Suppressor macrophage (primary cell): ENCODE measurements around the gene DNAJC28.
"Not testable (repeated sequence)": the region's sequence is repeated elsewhere in the genome, so short reads cannot be mapped to it uniquely, and the experiment has no call there.

Experiments
- DNase-seq, 4 experiments: peaks; one replicate each; pipeline ENCODE4 v3.0.0-alpha.2; 2020 to 2022
- total RNA-seq, 17 experiments: gene quantifications; one replicate each; lab custom pipeline; 2026; ENCODE audit warnings: mixed read lengths in 6 of 17, inconsistent platforms in 3 of 17; lab: John Stamatoyannopoulos, UW

Gene DNAJC28, protein sequence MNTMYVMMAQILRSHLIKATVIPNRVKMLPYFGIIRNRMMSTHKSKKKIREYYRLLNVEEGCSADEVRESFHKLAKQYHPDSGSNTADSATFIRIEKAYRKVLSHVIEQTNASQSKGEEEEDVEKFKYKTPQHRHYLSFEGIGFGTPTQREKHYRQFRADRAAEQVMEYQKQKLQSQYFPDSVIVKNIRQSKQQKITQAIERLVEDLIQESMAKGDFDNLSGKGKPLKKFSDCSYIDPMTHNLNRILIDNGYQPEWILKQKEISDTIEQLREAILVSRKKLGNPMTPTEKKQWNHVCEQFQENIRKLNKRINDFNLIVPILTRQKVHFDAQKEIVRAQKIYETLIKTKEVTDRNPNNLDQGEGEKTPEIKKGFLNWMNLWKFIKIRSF
- 0.38 to 2.8 (median 1.3) reads per million in 17 experiments for total RNA-seq

DNA sequence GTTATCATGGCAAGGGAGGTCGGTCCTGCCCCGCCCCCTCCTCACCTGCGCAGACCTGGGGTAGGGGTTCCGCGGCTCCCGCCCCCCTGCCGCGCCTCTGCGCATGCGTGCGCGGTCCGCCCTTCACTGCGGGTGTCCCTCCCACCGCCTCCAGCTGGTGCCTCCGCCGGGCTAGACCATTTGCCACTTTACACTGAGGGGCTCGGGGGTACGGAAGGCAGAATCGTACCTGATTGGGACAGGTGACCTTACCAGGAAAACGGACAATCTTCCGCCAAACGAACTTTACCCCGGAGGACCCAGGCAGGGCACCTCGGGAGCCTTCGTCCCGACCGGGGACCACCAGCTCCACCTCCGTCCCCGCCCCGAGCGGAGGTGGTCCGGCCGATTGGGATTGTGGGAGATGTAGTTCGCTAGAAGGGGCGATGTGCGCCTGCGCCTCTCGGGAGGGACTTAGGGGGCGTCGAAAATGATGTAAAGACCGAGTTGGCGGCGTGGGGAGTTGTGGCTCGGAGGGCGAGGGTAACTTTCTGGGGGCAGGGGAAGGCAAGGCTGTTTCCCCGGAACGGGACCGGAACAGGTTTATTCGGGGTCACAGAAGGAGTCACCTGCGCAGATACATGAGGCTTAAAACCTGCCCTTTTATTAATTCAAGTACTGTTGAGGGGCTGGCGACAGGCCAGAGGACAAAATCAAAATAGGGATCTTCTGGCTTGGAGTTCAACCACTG, at the start of gene DNAJC28:
Gene DNAJC28 (minus strand): TSS at position 344 of the 730 bp plus-strand sequence. CDS start 2,323 bp downstream, outside the sequence.
- peak; percentile 95 to 98 (median 98) for DNase-seq

DNA sequence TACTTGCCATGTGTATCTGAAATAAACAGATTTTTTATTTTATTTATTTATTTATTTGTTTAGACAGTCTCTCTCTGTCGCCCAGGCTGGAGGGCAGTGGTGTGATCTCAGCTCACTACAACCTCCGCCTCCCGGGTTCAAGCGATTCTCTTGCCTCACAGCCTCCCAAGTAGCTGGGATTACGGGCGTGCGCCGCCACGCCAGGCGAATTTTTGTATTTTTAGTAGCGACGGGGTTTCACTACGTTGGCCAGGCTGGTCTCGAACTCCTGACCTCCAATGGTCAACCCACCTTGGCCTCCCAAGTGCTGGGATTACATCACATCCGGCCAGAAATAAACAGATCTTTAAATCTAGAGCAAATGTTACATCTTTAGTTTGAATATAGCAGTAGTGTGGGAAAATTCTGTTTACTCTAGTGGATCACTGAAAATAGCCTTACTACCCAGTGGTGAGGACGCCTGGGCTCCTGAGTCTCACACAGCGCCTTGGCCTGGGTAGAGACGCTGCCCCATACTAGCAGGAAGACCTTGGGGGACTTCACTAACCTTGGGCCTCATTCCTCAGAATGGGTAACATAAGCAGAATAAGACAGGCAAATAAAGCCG, 49.7 kb upstream of the DNAJC28 start:
- DNase-seq: peak; percentile 14 to 31 (median 22)

DNA sequence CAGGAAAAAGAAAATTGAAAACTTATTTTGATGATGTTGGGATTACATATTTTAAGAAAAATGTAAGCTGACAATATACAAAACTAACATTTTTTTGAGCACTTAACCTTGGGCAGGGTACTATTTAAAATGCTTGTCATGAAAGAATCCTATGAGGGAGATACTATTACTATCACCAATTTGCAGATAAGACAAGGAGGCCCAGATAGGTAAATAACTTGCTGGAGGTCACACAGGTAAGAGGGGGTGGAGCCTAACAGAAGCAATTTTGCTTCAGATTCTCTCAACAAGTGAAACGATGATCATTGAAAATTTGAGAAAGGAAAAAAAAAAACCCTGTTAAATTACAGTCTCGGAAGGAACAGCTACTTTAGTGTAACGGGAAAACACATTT, 49.2 kb upstream of the DNAJC28 start:
- no peak for DNase-seq

DNA sequence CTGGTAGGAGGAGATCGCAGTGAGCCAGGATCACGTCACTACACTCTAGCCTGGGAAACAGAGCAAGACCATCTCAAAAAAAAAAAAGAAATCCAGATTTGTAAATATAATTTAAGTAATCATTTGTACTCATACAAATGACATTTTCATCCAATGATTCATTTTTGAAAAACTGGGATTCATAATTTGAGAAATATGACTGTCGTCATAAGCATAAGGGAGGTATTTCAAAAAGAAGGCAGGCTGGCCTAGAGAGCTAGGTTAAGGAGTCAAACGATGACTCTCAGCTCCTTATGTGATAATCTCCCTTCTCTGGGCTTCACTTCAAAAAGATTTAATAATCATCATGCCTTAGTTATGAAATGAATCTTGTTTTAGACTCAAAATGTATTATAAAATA, 48.1 kb upstream of the DNAJC28 start:
- DNase-seq: no peak

DNA sequence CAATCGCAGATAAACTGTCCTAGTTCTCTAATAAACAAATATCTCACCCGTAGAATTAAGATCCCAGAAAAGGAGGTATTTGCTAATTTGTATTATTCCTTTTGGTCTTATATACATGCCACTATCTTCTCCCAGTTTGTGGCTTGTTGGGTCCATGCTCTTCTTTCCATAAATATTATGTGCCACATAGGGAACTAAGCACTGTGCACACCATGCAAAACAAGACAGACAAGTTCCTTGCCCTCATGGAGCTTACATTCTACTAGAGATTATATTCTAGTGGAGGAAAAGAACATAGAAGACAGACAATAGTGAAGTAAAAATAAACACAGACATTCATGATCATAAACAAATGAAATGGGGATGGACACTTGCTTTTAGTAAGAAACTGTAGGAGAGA, 45.7 kb upstream of the DNAJC28 start:
- DNase-seq: no peak

DNA sequence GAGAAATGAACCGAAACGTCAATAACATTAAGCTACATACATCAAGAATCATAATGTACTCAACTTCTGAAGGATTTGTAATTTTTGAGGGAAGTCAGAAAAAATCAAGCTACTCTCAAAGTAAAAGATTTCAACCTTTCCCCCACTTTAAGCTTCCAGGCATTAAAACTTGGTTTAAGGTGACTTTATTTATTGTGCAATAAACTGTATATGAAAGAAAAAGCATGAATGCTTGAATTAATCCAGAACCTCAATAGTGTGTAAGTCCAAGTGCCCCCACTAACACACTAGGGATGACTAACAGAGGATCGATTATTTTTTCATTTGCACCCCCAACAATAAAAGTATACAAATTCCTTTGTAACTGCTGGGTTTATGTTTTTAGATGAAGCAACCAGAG, 39.5 kb upstream of the DNAJC28 start:
- no peak for DNase-seq

DNA sequence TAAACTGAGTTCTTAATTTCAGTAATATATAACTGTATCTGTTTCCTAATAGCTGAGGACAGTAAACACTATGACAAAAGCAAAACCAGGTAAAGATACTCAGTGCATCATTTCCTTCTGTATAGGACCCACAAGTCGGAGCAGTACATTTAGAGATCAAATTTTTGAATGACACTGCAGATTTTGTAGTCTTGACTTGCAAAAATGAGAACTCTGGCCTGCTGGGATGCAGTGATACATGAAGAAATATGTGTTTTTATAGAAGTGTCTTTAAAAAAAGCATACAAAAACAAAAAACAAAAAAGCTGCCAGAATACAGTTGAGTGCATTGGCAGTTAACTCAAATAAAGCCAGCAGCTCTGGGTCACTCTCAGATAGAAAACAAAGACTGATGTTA, 31.4 kb upstream of the DNAJC28 start:
- no peak for DNase-seq

DNA sequence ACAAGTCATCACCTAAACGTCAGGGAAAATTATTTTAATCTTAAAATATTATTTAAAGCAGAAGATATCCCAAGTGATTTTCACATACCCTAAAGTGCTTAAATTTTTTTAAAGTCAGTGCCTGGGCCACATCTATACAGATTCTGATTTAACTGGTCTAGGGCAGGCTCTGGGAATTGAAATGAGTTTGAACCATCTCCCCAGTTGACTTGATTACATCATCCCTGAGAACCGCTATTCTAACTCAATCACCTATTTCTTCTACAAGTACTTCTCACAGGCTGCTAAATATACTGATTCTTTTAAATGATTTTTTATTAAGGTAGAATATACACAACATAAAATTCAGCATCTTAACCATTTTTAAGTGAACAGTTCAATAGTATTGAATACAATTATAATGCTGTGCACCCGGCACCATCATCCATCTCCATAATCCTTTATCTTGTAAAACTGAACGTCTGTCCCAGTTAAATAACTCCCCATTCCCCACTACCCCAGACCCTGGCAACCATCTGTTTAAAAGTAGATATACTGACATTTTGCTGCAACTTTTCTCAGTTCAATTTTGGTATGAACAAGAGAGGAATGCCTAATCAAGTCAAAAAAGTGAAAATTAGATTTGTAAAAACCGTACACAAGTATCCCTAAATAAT, 30.9 kb upstream of the DNAJC28 start:
- DNase-seq: no peak

DNA sequence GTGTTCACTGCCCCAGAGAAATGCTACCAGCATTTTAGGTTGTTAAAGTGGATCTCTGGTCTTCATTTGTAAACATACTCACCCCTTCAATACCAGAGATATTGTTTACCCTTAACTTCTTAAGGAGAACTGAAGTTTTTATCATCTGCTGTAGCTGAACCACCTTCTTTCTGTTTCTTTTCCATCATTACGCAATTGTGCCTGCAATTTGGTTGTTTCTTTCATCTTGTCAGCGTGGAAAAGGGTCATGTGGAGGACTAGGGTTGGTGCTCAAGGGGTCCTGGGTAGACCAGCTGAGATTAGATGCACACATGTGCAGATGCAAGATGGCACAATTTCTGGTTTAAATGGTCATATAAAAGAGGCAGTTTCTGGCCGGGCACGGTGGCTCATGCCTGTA, 27.4 kb upstream of the DNAJC28 start:
- no peak for DNase-seq

DNA sequence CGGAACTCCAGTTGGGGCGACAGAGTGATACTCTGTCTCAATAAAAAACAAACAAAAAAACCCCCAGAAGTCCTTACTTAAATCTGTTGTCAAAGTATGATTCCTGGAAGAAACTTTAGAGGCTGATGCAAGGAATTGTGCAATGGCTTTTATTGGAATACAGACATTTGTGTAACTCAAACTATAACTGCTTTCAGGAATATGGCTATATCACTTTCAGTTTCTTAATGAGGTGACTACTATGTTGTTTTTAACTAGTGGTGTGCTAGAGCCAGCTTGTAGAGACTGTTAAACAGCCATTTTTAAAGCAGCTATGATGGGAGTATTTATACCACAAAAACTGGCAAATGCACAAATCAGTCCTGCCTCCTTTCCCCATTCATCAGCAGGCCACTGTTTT, 22.7 kb upstream of the DNAJC28 start:
- no peak for DNase-seq

DNA sequence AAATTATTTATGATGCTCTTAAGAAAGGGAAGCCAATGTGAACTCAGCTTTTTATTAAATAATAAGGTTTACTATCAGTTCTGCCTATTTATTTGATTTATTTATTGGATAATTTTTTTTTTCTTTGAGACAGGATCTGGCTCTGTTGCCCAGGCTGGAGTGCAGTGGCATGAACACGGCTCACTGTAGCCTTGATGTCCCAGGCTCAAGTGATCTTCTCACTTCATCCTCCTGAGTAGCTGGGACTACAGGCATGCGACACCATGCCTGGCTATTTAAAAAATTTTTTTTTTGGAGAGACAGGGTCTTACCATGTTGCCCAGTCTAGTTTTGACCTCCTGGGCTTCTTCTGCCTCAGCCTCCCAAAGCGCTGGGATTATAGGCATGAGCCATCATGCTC, 21.0 kb upstream of the DNAJC28 start:
- no peak for DNase-seq

DNA sequence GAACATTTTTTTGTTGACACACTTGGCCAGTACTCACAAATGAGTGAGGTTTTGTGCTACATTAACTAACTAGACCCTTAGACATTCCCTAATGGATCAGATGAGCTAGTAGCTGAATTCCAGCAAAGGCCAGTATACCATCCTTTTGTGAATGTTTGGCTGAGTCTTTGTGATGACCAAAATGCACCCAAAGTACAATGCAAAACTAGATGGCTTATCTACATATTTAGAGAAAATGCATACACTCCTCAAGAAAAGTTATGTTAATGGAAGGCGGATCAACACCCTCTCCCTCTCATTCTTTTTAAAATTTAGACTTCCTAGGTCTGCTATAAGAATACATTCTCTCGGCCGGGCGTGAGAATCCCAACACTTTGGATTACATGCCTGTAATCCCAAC, 20.1 kb upstream of the DNAJC28 start:
- no peak for DNase-seq

DNA sequence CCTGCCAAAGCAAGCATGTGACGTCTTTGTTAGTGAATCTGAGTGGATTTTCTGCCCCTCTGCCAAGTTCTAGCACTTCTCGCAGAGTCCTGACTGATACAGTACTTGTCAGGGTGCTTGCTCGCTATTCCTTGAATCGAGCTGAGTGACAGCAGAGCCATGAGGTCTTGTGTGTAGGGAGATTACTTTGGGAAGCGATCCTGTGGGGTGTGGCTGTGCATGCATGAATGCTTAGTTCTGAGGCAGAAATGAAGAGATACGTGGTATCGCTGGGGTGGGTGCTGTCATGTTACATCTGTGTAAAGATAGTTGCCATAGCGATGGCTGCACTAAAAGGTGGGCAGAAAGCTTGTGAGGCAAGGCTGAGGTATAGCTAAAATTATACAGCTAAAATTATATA, 19.3 kb upstream of the DNAJC28 start:
- DNase-seq: no peak

DNA sequence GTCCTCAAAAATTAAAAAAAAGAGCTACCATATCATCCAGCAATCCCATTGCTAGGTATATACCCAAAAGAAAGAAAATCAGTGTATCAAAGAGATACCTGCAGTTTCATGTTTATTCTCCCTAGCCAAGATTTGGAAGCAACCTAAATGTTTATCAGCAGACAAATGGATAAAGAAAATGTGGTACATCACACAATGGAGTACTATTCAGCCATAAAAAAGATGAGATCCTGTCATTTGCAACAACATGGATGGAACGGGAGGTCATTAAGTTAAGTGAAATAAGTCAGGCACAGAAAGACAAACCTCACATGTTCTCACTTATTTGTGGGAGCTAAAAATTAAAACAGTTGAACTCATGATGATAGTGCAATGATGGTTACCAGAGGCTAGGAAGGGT, 15.5 kb upstream of the DNAJC28 start:
- not testable (repeated sequence) for DNase-seq

DNA sequence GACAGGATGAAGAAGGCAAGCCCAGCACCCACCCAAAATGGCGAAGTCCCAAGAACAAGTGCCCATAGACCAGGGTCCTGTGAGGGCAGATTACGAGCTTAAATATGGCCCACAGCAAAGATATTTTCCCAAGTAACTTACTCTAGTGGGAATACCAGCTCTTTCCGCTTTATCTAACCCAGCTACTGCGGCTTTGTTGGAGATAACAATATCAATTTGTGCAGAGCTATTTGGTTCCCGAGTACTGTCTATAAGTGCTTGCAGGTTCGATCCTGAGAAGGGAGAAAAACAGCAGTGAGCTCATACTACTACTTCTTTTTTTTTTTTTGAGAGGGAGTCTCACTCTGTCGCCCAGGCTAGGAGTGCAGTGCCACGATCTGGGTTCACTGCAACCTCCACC, 14.3 kb upstream of the DNAJC28 start:
- no peak for DNase-seq

DNA sequence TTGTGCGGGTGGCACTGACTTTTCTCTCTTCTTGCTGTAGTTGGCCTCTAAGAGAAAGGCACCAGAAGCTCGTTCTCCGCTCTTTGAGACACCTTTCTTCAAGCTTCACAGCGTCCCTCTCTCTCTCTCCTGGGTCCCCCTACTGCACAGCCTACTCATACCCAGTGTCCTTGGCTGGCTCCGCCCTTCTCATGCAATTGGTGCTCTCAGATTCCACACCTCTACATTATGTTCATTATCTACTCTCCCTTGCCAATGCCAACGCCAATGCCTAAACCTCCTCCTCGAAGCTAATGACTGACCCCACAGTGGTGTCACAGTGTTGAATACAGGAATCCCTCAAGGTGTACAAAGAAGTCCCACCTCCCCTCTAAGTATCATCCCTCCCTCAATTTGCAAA, 4.8 kb upstream of the DNAJC28 start:
- DNase-seq: no peak

DNA sequence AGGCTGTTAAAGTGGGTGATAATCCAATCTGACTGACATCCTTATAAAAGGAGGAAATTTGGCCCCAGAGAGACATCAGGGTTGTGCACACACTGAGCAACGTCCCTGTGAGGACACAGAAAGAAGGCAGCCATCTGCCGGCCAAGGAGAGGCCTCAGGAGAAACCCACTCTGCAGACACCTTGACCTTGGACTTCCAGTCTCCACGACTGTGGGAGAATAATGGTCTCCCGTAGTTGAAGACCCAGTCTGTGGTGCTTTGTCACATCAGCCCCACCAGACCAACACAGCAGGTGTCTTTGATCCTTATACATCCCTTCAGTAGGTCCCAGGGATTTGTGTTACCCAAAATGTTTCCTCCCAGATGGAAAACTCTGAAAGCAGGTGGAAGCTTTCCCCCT, 4.2 kb upstream of the DNAJC28 start:
- DNase-seq: no peak

DNA sequence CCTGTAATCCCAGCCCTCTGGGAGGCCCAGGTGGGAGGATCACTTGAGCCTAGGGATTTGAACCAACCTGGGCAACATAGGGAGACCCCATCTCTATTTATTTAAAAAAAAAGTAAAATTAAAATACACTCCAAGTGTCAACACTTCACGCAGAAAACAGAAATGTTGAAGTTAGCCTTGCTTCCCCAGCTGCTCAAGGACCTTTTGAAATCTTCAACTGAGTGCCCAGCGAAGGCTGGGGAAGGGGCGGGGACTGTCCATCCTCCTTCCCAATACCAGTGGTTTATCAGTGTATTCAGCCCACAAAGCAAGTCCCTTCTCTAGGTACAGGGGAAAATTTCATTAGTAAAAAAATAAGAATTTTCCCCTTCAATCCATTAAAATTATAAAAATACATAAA, 2.2 kb upstream of the DNAJC28 start:
- peak; percentile 11 to 53 (median 41) for DNase-seq

DNA sequence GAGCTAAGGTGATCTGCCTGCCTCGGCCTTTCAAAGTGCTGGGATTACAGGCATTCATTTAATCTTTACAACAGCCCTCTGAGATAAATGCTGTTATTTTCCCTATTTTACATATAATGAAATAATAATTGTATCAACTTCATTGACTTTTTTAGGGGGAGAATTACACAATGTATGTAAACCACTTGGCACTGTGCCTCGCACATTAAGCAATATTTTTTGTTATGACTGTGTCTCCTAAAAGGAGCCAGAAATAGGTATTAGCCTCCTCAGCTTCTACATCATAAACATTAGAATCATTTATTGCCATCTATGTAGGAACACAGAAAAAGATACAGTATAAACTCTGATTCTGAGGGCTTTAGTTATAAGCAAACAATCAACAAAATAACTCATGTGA, 1.1 kb upstream of the DNAJC28 start:
- DNase-seq: peak in 3 of 4 experiments; percentile 32 to 48 (median 46)

DNA sequence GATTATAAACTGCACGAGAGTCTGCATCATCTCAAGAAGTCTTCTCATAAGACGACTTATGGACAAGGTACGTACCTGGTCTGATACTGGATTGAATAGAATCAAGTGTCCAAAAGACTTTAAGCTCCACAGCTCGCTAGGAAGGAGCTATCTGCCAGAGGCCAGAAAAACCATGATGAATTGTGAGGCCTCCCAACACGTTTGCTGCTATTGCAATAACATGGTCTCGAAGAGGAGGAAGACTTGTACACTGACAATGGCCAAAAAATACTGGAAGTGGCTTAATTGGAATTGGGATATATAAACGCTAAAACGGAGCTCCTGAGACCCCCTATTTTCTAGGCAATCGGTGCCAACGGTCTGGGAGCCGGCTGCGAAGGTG, 534 bp downstream of the DNAJC28 start:
- peak in 2 of 4 experiments; percentile 19 to 33 for DNase-seq

DNA sequence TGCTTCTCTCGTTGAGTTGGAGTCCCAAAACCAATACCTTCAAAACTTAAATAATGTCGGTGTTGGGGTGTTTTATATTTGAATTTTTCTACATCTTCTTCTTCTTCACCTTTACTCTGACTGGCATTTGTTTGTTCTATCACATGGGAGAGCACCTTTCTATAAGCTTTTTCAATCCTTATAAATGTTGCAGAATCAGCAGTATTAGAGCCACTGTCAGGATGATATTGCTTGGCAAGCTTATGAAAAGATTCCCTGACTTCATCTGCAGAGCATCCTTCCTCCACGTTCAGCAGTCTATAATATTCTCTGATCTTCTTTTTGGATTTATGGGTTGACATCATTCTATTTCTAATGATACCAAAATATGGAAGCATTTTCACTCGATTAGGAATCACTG, 2.6 kb downstream of the DNAJC28 start:
- no peak for DNase-seq

DNA sequence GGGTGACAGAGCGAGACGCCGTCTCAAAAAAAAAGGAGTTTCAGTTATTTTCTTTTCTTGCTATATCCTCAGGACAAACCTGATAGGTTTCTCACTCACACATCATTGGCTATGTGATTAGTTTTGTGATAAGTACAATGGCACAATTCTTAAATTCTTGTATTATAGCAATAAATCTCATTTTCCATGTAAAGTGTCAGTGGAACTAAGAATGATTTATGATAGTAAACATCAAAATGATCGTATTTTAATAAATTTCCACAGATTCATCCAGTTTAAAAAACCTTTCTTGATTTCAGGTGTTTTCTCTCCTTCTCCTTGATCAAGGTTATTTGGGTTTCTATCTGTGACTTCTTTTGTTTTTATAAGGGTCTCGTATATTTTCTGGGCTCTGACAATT, 3.5 kb downstream of the DNAJC28 start:
- DNase-seq: no peak

DNA sequence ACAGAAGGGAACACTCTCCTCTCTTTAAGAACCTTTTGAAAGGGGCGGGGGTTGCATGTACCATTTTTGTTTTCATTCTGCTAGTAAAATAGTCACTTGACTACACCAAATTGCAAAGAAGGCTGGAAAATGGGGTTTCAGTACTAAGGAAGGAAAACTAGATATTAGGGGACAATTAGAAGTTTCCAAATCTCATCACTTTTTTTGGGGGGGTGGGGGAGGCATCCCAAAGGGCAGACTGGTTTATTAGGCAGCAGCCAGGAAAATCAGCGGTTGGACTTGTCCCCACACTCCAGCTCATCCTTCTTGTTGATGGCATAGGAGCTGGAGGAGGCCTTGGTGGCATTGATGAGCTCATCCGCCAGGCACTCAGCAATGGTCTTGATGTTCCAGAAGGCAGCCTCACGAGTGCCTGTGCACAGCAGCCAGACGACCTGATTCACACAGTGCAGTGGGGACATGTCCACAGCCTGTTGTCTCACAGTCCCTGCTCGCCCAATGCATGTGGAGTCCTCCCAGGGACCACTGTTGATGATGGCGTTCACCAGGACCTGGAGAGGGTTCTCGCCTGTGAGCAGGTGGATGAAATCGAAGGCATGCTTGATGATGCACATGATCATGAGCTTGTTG, 10.1 kb downstream of the DNAJC28 start:
- no peak for DNase-seq
